NT2/D1 (cell line): Measurements from ENCODE around the gene DNM3.

ENCODE experiments used
- DNase-seq: peaks from one replicate; pipeline ENCODE4 v3.0.0-alpha.2; 2011; ENCODE audit warnings: low read depth, low spot score
- H3K27me3 ChIP-seq: 2 replicates; pipeline ENCODE4 v1.6.0; 2011; ENCODE audit warnings: mild to moderate bottlenecking; ENCODE audit not compliant: insufficient read length, insufficient read depth
- H3K36me3 ChIP-seq: 2 replicates; pipeline ENCODE4 v1.6.1; 2011; ENCODE audit warnings: mild to moderate bottlenecking, low read length, mixed read lengths; ENCODE audit not compliant: insufficient read depth, insufficient read length
- H3K4me1 ChIP-seq: 2 replicates; pipeline ENCODE4 v1.5.1; 2011; ENCODE audit not compliant: insufficient read depth, insufficient read length
- H3K4me3 ChIP-seq: 2 replicates; pipeline ENCODE4 v1.5.1; 2011; ENCODE audit warnings: low read depth; ENCODE audit not compliant: insufficient read length
- H3K9ac ChIP-seq: 2 replicates; pipeline ENCODE4 v1.6.0; 2011; ENCODE audit warnings: low read depth; ENCODE audit not compliant: insufficient read length
- H3K9me3 ChIP-seq: 2 replicates; pipeline ENCODE4 v1.5.1; 2011; ENCODE audit warnings: mild to moderate bottlenecking, low read length; ENCODE audit not compliant: insufficient read depth
- SUZ12 ChIP-seq: IDR thresholded peaks from 2 replicates; pipeline ENCODE4 v1.6.1; 2011; ENCODE audit not compliant: insufficient read length, insufficient read depth; ENCODE audit errors: extremely low read depth
- YY1 ChIP-seq: IDR thresholded peaks from 2 replicates; pipeline ENCODE4 v1.6.1; 2011; ENCODE audit not compliant: insufficient read length, insufficient read depth
- ZNF274 ChIP-seq: IDR thresholded peaks from 2 replicates; pipeline ENCODE4 v1.6.1; 2011; ENCODE audit warnings: mild to moderate bottlenecking, low read depth, low read length

The DNM3 gene

GRCh38 chr1:172180501-172181285 lies 339.4 kb downstream of the DNM3 start:
- Histone ChIP-seq H3K4me3 (no peak overlapping the region), H3K27me3 (no peaks in the 10 kb centered on the region), H3K36me3 (no peaks in the 10 kb centered on the region), H3K9ac (no peak overlapping the region), H3K4me1 (no peaks in the 10 kb centered on the region), H3K9me3 (no peaks in the 10 kb centered on the region)
- TF ChIP-seq YY1 (no peak), ZNF274 (no peak), SUZ12 (no peak)
- no peak for DNase-seq

DNA sequence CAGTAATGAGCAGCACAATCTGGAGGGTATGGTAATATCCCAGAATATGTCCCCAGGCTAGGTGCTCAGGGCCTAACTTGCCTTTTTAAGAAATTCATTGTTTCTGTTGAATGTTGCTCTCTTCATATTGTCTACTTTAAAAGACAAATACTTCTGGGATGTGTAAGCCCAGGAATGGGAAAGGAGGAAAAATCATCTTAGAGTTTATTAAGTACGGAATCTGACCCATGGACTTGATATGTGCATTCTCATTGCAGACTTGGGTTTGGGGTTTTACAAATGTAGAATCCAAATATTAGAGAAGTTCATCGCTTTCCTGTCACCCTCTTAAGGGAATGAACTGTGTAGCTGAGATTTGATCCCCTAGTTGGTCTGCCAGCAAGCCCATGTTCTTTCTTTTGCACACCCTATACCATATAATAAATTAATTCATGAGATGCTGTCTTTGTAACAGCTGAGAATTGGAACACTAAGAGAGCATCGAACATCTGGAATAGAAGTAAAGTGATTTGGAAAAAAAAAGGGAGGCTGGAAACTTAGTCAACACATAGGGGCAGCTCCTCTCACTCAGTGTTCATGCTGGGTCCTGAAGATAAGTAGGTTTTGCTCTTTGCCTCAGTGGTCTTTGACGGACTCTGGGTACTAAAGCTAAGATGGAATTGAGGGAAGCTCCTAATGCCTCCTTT lies 343.4 kb downstream of the DNM3 start:
- no peaks in the 10 kb centered on the region for H3K36me3 ChIP-seq
- TF ChIP-seq SUZ12 (no peak), ZNF274 (no peak), YY1 (no peak)
- H3K4me3 ChIP-seq: no peak overlapping the region
- no peaks in the 10 kb centered on the region for H3K27me3 ChIP-seq
- DNase-seq: no peak
- H3K9me3 ChIP-seq: no peaks in the 10 kb centered on the region
- H3K9ac ChIP-seq: no peak overlapping the region
- no peaks in the 10 kb centered on the region for H3K4me1 ChIP-seq

DNA sequence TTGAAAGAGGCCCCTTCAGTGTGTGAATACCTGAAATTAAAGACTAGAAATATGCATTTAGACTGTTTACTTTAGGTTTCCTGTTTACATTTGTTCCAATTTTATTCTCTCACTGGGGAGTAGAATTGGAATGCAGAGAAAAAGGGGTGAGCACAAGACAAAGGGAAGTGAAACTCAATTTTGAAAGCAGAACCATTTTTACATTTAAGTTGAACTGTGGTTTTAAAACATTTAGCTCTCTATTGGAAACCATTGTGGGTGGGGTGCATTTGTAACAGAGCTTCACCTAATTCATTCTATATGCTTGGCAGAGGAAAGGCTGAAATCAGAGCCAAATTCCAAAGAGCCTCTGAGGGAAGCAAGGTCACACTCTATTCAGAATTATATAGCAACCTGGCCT lies 343.9 kb downstream of the DNM3 start:
- Histone ChIP-seq H3K9ac (no peak overlapping the region), H3K4me3 (no peak overlapping the region), H3K27me3 (no peaks in the 10 kb centered on the region), H3K9me3 (no peaks in the 10 kb centered on the region), H3K4me1 (no peaks in the 10 kb centered on the region), H3K36me3 (no peaks in the 10 kb centered on the region)
- no peak for TF ChIP-seq YY1
- no peak for TF ChIP-seq ZNF274
- TF ChIP-seq SUZ12: no peak
- no peak for DNase-seq

- H3K4me3 ChIP-seq: no peak overlapping the region
- no peak for DNase-seq
- TF ChIP-seq SUZ12 (no peak), YY1 (no peak), ZNF274 (no peak)
- H3K4me1 ChIP-seq: no peaks in the 10 kb centered on the region
- no peak overlapping the region for H3K9ac ChIP-seq
- no peaks in the 10 kb centered on the region for H3K36me3 ChIP-seq
- no peaks in the 10 kb centered on the region for H3K9me3 ChIP-seq
- H3K27me3 ChIP-seq: no peaks in the 10 kb centered on the region
Observed at GRCh38 chr1:172185996-172186395, 344.7 kb downstream of the DNM3 start.

- Histone ChIP-seq H3K9me3 (peaks cover 17% of the 10 kb centered on the region), H3K27me3 (no peaks in the 10 kb centered on the region), H3K4me1 (no peaks in the 10 kb centered on the region), H3K36me3 (no peaks in the 10 kb centered on the region), H3K4me3 (no peak overlapping the region), H3K9ac (no peak overlapping the region)
- no peak for DNase-seq
- TF ChIP-seq ZNF274 (no peak), YY1 (no peak), SUZ12 (no peak)
Observed at GRCh38 chr1:172201572-172201971, 360.3 kb downstream of the DNM3 start.

DNA sequence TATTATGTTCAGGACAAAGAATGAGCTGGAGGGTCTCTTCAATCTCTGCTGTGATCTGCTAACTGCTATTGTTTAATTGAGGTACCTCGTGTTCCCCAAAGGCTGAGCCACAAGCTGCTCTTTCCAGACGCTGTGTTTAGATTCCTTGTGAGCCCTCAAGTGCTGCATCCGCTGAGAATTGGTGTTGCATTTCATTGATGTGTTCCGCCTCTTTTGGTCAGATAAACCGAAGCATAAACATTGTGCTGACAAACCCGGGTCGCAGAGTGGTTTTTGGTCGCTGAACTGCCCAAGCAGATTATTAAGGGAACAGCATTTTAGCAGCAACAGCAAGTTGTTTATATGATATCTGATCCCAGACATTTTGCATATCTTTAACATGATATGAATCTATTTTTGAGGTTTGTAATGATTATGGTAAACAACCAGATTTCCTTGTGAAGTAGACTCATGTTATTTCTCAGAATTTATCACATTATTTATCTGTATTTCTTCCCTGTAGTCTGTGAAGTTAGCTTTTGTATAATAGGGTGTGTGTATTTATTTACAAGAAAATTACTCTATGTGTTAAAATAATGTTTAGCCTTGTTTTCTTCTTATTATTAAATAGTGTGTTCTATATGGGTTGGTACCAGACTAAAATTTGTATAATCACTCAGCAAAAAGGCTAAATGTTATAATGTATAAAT lies 362.0 kb downstream of the DNM3 start:
- no peaks in the 10 kb centered on the region for H3K36me3 ChIP-seq
- TF ChIP-seq YY1 (no peak), ZNF274 (no peak), SUZ12 (no peak)
- H3K4me1 ChIP-seq: no peaks in the 10 kb centered on the region
- no peaks in the 10 kb centered on the region for H3K27me3 ChIP-seq
- H3K9me3 ChIP-seq: peaks cover 14% of the 10 kb centered on the region
- DNase-seq: no peak
- no peak overlapping the region for H3K9ac ChIP-seq
- H3K4me3 ChIP-seq: no peak overlapping the region

- Histone ChIP-seq H3K27me3 (no peaks in the 10 kb centered on the region), H3K4me1 (no peaks in the 10 kb centered on the region), H3K9ac (no peak overlapping the region), H3K9me3 (peaks cover 11% of the 10 kb centered on the region), H3K36me3 (no peaks in the 10 kb centered on the region), H3K4me3 (no peak overlapping the region)
- DNase-seq: no peak
- TF ChIP-seq YY1 (no peak), SUZ12 (no peak), ZNF274 (no peak)
Observed at GRCh38 chr1:172203902-172204301, 362.6 kb downstream of the DNM3 start.
